B cell (primary cell): Measurements from ENCODE around the gene ST6GALNAC3.

Experiments
- CTCF ChIP-seq: fragments of 200-600 bp; IDR thresholded peaks from one replicate; pipeline ENCODE4 v1.8.0; 2022; ENCODE audit warnings: antibody characterized with exemption, mild to moderate bottlenecking
- EZH2 ChIP-seq: IDR thresholded peaks from 2 replicates; pipeline ENCODE4 v1.6.1; 2012; ENCODE audit warnings: borderline replicate concordance, low read depth, mild to moderate bottlenecking, moderate library complexity, low read length; ENCODE audit not compliant: insufficient read depth, poor library complexity, severe bottlenecking

DNA sequence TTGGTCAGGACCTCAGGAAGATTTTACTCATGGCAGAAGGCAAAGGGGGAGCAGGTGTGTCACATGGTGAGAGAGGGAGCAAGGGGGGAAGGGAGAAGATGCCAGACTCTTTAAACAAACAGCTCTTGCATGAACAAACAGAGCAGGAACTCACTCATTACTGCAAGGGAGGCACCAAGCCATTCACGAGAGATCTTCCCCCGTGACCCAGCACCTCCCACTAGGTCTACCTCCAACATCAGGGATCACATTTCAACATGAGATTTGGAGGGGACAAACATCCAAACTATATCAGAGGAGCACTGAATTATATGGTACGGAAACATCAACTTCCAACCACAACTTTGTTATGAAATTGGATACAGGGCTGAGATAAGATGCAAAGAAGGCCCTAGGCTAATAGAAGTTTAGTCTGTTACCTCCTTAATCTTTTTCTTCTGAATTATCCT is 164.9 kb downstream of the ST6GALNAC3 start:
- TF ChIP-seq CTCF (no peak), EZH2 (no peak)
